Kidney capillary endothelial cell (primary cell): ENCODE measurements around the gene CHIT1.

ENCODE experiments used
- DNase-seq: peaks from one replicate; pipeline ENCODE4 v3.0.0-alpha.2; 2018; ENCODE audit warnings: low spot score

Gene CHIT1

DNA sequence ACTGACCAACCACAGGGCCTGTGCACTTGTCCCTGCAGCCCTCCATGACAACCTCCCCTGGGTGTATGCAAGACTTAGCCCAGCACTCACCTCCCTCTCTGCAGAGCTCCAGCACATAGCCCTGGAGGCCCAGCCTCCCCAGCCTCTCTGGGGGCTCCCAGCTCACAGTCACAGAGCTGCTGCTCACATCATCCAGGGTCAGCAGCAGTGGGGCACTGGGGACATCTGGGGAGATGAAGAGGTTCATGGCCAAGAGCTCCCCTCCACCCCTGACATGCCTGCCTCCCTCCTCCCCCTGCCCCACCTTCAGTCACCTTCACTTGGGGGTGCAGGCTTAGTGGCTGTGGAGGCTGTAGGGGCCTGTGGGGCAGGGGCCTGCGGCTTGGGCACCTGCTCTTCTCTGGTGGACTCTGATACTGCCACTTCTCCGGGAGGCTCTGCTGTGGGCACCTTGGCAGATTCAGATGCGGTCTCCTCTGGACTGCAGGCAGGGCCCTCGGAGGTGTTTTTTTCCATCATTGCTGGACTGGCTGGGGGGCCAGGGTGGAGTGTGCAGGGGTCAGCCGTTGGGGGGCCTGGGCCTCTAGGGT is 54.1 kb downstream of the CHIT1 start, which contains the start of gene MYBPH:
Gene MYBPH, minus strand, starts transcription at position 590 of the 590 bp plus-strand sequence. Its CDS starts 71 bp downstream, at position 519.
- DNase-seq, result no peak

DNA sequence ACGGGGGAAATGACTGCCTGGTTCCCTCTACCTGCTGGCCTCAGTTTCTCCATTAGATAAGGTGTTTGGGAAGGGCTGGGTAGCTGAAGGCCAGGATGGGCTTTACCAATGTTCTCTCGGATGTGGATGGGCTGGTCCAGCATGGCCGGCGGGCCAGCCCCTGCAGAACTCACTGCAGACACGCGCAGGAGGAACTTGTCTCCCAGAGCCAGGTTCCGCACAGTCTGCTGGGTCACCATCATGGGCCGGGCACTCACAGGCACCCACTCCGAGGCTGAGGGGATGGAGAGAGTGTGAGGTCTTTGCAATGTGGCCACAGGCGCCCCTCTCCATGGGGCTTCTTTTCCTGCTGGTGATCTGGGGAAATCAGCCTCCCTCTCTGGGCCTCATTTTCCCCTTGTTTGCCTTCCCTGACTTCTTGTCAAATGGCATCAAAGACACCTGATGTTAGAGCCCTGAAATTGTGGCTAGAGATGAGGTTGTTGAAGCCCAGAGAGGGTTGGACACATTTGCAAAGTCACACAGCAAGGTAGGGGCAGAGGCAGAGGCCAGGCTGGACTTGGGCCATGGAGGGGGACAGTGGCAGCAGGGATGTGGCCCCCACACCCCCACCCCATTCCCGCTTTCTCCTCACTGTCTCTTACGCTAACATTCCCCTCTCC is 55.0 kb downstream of the CHIT1 start:
- DNase-seq, result no peak

DNA sequence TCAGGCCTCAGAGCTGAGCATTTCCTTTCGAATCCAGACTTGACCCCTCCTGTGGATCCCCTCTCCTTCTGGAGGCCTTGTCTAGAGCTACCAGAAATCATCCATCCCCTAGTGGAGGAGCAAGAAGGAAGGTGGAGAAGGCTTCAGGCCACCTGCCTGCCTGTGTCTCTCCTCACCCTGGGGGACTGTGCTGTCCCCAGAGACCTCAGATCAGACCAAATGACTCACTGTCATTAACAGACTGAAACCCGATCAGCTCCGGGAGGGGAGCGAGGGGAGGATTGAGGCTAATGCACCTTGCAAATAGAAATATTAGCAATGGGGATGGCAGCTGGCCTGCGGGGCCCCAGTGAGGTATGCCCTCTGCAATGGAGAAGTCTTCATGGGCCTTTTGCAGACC is 55.9 kb downstream of the CHIT1 start:
- DNase-seq, result no peak

DNA sequence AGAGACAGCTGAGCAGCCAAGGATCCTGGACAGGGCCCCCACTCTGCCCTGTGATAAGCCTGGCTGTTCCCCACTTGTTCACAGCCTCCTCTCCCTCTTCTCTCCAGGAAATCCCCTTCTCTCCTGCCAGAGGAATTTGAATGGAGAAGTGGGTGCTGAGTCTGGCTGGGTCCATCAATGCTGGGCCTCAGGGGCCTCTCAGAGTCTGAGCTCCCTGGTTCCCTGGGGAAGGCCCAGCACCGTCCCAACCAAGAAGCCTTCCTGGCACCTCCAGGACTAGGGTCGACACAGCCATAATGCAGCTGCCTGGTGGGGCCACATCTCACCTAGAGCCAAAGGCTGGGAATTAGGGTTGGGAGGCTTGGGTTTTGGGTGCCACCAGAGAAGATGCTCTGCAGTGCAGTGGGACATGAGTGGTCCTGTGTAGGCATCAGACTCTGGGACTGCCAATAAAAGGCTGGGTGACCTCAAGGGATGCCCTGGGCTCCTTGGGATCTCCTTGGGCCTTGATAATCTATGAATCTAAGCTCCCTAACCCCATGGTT is 56.4 kb downstream of the CHIT1 start:
- no peak for DNase-seq

DNA sequence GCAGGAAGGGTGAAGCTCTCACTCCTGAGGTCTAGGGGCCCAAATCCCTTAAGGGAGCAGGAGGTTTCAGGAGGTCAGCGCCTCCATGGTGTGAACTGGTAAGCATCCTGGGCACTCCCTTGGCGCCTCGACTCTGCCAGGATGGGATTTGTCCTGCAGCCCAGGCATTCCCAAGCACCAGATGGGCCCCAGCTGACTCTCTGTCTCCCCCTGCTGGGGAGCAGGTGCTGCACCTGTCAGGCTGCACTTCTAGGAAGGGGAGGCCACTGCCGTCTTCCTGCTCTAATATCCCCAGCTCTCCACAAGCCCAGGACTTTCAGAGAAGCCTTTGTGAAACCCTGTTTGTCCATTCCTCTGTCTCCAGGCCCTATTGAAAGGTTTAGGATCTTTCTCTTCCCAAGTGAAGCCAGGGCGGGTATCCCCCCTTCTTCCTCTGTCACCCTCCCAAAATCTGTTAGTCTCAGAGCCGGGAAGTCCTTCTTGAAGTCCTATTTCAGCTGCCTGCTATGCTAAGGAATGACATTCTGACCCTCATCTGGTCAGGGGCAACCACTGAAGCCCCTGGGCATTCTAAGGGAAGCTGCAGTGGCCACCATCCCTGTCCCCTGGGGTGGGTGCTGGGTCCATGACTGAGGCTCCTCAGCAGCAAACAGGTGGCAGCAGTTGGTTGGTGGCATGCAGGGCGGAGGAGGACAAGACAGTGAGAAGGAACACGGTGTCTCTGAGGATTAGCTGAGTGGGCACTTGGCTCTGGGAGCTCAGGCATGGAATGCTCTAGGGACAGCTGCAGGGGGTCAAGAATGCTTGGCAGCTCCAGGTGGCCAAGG is 57.1 kb downstream of the CHIT1 start:
- peak; percentile 63 for DNase-seq

- no peak for DNase-seq
These were observed 57.9 kb downstream of the CHIT1 start for GRCh38 chr1:203171341-203172183.

GRCh38 chr1:203170625-203171330 is 58.7 kb downstream of the CHIT1 start:
- no peak for DNase-seq

DNA sequence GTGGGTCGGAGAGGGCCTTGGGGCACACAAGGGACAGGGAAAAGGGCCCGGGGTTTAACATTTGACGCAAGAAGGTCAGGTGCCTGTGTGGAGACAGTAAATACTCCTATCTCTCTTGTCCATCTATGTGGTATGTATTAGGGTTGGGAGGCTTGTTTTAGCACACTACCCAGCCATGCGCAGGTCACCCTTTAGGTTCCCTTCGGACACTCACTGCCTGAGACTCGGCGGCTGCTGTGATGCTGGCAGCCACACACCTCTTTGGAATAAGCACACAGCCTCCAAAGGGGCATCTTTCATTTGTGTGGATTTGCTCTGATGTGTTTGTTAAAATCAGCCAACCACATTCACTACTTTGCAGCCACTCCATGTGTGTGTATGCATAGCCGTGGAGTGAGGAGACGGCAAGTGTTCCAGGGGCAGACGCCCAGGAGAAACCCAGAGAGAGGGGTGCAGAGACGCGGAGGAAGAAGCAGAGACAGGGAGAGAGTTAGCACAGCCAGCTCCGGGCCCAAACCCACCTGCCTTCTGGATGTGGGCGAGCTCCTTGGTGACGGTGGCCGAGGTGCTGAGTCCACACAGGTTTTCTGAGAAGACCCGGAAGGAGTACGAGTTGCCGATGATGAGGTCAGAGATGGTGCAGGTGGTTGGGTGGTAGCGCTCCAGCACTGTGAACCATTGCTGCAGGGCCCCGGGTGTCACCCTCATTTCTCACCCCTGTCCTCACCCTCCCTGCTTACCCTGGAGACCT is 59.5 kb downstream of the CHIT1 start:
- no peak for DNase-seq

- DNase-seq, result no peak
These were observed 60.5 kb downstream of the CHIT1 start for GRCh38 chr1:203168991-203169390.

DNA sequence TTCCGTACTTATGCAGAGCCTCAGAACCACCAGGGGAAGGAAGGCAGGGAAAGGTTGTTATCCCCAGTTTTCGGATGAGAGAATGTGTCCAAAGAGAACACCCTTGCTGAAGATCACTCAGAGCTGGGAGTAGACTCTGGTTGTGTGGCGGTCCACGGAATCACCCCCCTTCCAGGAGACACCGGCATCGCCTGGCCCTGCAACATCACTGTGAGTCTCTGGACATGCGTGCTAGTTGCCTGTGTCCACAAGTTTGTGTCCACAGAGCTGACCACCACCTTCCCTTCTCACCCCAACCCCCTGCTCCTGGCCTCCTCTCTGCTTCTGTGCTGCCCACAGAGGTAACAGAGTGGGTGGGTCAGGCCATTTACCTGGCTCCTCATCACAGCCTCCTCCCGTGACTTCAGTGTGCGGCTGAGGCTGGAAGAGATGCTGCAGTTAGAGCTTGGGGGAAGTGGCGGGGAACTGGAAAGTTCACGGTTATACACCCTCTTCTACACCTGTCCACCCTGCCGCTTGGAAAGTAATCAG is 61.2 kb downstream of the CHIT1 start:
- no peak for DNase-seq

DNA sequence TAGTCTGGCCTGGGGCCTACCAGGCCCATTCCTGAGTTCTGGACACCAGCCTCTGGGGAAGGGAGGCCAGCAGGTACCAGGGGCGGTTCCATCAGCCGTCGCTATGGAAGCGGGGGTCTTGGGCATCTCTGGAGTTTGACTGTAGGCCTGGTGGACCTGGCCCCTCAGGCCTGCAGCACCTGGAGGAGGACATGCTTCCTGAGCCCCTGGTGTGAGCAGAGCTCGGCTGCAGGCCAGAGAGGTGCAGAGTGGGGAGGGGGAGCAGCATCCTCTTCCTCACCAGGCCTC is 61.6 kb downstream of the CHIT1 start:
- no peak for DNase-seq

DNA sequence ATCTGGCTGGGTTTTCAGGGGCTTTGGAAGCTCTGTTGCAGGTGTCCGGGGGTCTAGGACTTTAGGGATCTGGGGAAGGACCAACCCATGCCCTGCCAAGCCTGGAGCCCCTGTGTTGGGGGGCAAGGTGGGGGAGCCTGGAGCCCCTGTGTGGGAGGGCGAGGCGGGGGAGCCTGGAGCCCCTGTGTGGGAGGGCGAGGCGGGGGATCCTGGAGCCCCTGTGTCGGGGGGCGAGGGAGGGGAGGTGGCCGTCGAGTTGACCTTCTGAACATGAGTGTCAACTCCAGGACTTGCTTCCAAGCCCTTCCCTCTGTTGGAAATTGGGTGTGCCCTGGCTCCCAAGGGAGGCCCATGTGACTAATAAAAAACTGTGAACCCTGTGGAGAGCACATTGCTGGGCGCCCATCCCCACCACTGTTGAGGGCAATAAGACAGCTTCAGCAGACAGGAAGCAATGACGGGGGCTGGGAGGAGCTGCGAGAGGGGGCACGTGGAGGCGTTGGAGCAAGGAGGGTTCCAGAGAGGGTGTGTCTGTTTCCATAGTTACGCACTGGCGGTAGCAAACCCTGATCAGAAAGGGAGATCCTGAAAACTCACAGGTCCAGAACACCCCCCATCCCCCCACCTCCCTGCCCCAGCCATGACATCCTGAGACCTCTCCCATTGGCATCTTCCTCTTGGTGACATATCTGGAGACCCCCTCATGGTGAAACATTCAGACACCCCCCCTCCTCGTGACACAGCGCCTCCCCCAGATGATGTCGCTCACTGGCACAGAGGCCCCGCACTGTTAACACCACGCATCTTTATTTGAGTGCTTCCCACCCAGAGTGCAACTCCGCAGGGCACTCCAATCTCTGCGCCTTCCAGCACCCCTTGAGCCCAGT is 62.2 kb downstream of the CHIT1 start:
- no peak for DNase-seq

DNA sequence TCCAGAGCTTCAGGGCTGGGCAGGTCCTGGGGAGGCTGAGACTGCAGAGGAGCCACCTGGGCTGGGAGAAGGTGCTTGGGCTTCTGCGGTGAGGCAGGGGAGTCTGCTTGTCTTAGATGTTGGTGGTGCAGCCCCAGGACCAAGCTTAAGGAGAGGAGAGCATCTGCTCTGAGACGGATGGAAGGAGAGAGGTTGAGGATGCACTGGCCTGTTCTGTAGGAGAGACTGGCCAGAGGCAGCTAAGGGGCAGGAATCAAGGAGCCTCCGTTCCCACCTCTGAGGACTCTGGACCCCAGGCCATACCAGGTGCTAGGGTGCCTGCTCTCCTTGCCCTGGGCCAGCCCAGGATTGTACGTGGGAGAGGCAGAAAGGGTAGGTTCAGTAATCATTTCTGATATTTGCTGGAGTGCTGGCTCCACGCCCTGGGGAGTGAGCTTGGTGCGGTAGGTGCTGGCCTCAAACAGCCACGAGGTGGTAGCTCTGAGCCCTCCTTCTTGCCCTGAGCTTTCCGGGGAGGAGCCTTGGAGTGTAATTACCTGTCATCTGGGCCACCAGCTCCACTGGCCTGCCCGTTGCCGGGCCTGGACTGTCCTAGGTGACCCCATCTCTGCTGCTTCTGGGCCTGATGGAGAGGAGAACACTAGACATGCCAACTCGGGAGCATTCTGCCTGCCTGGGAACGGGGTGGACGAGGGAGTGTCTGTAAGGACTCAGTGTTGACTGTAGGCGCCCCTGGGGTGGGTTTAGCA is 63.1 kb downstream of the CHIT1 start:
- DNase-seq, result no peak
